Hematopoietic multipotent progenitor cell treated with erythropoietin and hydrocortisone succinate and interleukin-3 and kit ligand, for 6 days (in vitro differentiated cells): Measurements from ENCODE around the gene CD69.
"Not testable (repeated sequence)": the region's sequence is repeated elsewhere in the genome, so short reads cannot be mapped to it uniquely, and the experiment has no call there.

Experiments used
- DNase-seq: peaks from one replicate; pipeline ENCODE4 v3.0.0-alpha.2; 2015

CD69 gene

GRCh38 chr12:9713032-9713558 lies 47.6 kb downstream of the CD69 start:
- DNase-seq: not testable (repeated sequence)

GRCh38 chr12:9711664-9712063 lies 49.0 kb downstream of the CD69 start:
- DNase-seq: no peak

GRCh38 chr12:9710584-9711375 lies 49.9 kb downstream of the CD69 start:
- no peak for DNase-seq

GRCh38 chr12:9708853-9709252 lies 51.8 kb downstream of the CD69 start:
- DNase-seq: no peak

GRCh38 chr12:9707864-9708808 lies 52.6 kb downstream of the CD69 start:
- DNase-seq: peak; percentile 84

- peak; percentile 31 for DNase-seq
Measured at GRCh38 chr12:9707356-9707755, 53.3 kb downstream of the CD69 start.

- no peak for DNase-seq
Measured at GRCh38 chr12:9706086-9706685, 54.5 kb downstream of the CD69 start.

GRCh38 chr12:9704561-9704960 lies 56.1 kb downstream of the CD69 start:
- DNase-seq: not testable (repeated sequence)
